Activated CD4-positive, alpha-beta T cell treated with anti-CD3 and anti-CD28 coated beads, Interleukin-10, Interleukin-2, amounts not matched to agents 100 ng/mL and 50 ng/mL, durations not matched to agents 16 hours and 8 hours (primary cell): Measurements from ENCODE around the gene CCSER1.
A peak's percentile ranks its signal among the peaks of the same experiment; 100 is the strongest.

Experiments
- DNase-seq: peaks from one replicate; pipeline ENCODE4 v3.0.0-alpha.2; 2020

Gene CCSER1

DNA sequence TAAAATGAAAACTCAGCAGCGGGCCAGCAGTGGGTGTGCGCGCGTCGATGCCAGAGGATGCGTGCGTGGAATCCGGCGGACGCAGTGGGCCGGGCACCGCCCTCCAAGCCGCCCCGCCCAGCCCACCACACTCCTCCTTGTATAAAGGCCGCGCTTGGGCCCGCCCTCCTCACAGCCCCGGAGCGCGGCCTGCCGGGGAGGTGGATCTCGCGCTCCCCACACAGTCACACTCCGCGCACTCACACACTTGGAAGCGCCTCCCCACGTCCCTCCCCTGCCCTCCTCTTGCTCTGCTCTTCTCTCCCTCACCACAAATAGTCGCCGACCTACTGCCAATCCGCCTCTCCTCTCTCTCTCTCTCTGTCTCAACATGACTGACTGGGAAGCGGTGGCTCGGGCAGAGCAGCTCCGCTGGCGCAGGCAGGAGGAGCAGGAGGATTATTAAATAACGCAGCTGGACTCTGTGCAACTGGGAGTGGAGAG lies at the start of gene CCSER1:
Gene CCSER1 (plus strand): TSS at position 172 of the 483 bp plus-strand sequence.
- DNase-seq: peak; percentile 46

DNA sequence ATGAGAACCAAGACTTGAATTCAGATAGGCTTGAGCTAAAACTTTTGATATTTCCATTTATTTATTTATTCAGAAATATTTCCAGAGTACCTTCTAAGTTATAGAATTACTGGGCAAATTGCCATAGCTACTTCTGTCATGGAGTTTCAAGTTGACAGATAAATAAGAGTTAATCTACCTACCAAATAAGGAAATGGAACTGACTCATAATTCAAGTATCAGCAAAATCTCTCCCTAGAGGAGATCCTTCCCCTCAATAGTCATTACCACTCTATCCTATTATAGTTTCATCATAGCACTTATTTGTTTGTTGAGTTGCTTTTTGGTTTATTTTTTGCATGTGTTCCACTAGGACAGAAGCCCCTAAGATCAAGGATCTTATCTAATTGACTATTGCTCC lies 48.8 kb upstream of the CCSER1 start:
- DNase-seq: peak; percentile 24

DNA sequence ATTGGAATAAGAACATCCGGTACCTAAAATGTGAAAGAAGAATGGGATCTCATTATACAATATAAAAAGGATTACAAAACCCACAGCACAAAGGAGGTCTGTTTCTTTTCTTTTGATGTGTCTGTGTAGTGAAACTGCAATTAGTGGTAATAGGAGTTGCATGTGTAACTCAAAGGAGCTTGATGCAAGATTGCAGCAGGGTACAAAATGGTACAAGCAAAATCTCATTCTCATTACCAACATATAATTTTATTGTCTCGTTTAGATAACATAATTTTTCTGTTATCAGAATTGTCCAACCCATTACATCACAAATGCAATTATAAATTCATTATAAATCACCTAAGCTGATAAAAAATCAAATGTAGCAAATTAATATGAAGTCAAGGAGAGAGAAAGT lies 47.1 kb upstream of the CCSER1 start:
- no peak for DNase-seq

DNA sequence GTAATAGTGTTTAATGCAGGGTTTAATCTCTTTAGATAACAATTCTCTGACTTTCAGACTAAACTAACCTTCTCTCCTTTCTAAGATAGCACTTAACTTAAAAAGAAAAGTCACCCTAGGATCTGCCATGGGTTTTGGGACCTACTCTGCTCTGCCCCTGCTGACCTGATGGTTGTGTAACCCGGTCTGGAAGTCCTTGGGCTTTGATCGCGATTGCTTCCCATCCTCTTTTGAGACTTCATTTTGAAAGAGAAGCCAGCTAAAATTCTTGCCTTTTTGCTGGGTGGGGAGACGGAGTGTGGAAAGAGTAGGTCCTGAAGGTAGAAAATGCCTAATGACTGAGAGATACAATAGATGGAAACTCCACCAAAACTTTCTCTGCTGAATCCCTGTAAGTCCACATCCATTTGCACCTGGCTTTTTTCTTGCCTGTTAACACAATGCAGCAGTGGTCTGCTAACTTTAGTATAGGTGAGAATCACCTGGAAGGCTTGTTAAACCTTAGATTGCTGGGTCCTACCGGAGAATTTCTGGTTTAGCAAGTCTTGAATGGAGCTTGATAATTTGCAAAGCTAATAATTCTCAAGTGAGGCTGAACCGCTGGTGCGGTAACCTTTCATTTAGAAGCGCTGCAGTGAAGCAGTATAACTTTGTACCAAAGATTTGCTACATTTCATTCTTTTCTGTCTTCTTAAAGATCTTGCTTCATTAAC lies 45.6 kb upstream of the CCSER1 start:
- no peak for DNase-seq

DNA sequence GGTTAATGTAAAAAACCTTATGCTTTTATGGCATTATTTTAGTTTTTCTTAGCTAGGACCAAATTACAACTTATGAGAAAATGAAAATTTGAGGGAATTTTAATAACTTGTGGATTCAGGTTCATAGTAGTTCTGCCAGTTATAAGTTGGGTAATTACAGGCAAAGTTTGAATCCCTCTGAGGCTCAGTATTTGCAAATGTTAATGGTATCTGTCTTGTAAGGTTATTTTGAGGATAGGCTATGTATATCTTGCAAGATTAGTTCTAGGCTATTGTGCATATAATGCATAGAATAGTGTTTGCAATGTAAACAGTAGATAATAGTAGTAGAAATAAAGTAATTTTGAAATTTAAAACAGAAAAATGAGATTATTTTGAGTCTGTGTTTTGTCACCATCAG lies 44.7 kb upstream of the CCSER1 start:
- no peak for DNase-seq

DNA sequence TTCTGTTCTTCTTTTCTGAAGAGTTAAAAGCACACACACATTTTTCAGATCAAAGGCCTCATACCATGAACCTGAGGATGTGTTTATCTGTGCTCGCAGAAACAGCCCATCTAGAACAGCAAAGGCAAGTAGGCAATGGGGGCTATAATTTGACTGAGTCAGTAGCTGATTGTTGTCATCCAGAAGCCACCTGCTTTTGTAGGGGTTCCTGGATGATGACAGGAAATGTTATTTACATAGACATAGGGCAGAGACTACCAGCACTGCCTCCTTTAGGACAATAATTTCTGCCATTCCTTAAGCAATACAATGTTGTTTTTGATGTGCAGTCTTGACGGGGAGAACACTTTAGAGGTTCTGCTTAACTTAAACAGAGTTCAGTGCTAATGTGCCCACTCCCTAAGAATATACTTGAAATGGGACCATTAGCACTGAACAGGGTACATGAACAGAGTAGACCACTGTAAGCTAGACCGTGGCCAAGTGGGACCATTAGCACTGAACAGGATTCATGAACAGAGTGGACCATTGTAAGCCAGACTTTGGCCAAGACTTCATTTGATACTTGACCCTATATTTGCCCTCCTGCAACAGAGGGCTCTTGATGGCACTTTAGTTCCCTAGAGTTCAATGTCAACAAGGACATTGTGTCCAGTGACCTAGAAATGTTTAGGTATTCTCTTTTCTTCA lies 42.8 kb upstream of the CCSER1 start:
- DNase-seq: no peak

DNA sequence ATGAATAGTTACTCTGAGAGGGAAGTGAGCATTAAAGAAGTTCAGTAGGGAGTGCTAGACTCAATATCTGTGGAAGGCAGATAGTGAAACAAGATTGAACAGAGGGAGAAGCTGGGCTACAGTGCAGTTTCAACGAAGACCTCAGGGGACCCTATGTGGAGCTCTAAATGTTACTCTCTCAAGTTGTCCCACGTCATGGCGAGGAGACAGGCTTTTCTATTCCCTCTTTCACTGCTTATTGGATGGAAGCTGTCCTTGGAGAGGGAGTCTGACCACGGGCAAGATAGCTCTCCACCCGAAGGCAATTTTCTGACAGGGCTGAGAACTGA lies 42.3 kb upstream of the CCSER1 start:
- DNase-seq: no peak

DNA sequence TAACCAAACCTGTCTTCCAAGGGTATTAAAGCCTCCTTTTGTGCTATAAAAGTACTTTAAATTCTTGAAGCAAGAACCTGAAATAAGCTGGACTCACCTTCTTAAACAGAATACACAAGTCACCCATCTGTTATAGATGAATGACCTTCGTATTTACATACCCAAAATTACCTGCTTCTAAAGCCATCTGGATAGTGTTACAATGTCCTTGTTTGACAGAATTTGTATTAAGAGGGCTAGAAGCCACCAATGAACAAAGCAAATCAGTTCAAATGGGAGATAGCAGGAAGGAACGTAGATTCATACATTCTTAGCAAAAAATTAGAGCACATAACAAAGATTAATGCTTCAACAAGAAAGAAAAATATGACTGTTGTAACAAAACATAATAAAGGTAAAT lies 33.7 kb upstream of the CCSER1 start:
- no peak for DNase-seq

DNA sequence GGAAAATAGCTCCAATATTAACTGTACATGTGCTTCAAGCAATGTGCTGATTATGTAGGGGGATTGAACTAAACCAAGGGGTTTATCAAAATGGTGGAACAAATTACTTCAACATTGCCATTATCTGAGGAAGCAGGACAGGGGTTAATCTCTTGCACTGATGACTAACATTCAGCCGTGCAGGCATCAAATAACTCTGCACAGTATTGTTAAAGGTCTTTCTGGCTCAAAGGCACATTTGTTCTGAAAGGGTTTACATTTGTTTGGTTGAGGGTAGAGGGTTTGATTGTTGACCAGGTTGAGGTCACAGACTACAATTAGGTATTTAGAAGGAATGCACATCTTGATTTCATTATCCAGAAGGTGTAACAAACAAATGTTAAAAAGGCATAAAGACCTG lies 32.2 kb upstream of the CCSER1 start:
- no peak for DNase-seq

DNA sequence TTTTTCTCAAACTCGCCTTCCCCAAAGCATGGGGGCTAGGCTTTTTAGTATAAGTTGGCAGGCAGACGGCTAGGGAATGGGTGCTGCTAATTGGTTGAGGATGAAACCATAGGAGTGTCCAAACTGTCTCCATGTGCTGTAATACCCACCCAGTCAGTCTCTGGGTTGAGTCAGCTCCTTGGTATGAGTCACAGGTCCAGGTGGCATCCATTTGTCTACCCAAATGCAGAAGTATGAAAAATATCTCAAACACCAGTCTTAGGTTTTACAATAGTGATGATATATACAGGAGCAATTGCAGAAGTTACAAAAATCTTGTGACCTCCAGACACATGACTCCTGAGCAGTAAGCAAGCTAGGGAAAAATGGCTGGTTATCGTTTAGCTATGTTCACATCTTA lies 27.4 kb upstream of the CCSER1 start:
- no peak for DNase-seq

DNA sequence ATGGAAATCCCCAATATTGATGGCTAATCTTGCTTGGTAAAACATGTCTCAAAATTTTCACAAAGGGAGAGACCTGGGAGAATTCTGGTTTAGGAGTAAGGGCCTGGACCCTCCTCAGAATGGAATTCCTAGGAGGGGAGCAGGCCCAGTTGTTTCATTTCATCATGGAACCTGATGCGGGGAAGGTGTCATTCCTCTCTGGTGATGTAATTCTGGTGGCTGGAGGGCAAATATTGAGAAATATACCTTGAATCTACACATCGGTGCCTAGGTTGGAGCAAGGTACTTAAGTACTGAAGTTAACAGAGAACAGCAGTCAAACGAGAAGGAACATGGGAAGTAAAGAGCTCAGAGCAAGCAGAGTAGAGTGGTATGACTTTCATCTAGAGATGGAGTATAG lies 23.2 kb upstream of the CCSER1 start:
- no peak for DNase-seq

DNA sequence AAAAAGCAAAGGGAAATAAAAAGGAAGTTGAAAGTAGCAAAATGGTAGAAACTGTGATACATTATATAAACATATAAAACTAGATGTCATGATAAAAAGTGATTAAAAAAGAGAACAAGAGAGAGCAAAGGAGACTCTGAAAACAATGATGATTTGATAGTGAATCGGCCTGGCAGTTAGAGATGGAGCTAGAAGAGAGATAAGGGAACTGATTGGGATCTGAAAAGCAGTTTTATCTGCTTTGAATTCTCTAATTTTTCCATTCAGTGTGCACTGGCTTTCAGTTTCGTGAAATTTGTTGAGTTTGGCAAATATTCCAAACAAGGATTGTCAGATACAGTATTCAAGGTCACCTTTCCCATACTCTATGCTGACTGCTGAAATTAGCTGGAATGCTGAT lies 21.9 kb upstream of the CCSER1 start:
- DNase-seq: no peak

DNA sequence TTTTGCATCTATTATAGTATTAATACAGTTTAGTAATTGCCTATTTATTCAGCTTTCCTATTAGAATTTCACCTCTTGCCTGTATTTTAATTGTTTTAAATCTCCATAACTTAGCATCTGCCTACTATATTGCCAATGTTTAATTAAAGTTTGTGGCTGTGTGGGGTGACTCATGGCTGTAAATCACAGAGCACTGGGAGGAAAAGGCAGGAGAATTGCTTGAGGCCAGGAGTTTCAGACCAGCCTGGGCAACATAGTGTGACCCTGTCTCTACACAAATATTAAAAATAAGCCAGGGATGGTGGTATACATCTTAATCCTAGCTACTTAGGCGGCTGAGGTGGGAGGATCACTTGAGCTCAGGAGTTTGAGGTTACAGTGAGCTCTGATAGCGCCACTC lies 14.5 kb upstream of the CCSER1 start:
- DNase-seq: no peak

DNA sequence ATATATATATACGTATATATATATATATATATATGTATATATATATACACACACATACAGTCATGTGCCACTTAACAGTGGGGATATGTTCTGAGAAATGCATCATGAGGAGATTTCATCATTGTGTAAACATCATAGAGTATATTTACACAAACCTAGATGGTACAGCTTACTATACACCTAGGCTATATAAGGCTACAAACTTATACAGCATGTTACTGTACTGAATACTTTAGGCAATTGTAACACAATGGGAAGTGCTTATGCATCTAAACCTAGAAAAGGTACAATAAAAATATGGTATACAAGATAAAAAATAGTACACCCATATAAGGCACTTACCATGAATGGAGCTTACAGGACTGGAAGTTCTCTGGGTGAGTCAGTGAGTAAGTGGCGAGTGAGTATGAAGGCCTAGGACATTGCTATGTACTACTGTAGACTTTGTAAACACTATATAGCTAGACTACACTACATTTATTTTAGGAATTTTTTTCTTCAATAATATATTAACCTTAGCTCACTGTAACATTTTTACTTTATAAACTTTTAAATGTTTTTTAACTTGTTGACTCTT lies 13.2 kb upstream of the CCSER1 start:
- no peak for DNase-seq

DNA sequence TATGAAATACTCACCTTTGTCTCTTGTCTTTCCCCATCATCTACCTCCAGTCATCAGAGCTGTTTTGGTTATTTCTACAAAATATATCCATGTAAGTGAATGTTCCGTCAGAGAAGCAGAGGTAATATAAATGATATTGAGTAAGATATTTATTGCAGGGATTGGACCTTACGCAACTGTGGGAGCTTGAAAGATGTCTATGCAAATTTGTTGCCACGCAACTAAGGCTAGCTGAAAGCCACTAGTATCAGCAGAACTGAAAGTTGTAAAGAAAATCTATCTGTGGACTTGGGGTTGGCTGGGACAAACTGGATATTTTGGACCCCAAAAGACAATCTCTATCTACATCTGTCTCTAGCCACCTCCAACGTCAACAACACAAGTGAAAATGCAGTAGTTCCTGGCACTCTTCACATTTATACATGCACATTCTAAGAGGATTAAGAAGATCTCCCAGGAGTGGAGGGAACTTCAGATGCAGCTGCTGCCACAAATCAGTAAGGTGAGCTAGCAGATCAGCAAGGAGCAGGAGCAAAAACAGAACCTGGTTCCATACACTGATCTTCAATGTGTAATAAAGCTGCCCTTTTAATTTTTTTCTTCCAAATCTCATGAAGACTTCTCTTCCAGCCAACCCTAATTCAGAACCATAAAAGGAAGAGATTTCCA lies 8.5 kb upstream of the CCSER1 start:
- DNase-seq: no peak

DNA sequence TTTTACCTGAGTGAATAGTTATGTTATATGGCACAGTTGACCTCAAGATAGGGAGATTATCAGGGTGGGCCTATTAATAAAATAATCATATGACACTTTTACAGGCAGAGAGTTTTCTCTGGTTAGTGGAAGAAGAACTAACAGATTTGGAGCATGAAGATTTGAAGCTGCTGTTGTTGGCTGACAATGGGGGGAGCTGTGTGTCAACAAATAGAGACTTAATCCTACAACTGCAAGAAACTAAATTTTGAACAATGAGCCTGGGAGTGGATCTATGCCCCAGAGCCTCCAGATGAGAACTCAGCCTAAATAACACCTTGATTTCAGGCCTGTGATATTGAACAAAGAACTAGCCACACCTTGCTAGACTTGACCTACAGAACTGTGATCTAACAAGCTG lies 7.2 kb upstream of the CCSER1 start:
- no peak for DNase-seq

DNA sequence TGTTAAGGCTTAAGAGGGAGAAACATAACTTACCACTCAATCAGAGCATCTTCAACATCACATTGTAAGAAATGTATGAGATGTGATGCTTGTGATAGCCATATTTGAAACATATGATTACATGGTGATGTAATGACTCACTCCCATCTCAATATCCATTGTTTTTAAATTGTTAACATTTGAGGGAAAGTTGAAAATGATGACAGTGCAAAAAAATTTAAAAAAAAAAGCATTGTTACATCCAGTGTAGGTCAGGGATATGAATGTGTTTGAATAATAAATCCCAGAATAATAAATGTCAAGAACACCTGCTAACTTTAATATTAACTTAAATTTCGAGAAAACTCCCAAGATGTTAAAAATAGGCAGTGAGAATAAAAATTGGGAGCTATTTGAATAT lies 6.4 kb upstream of the CCSER1 start:
- no peak for DNase-seq

DNA sequence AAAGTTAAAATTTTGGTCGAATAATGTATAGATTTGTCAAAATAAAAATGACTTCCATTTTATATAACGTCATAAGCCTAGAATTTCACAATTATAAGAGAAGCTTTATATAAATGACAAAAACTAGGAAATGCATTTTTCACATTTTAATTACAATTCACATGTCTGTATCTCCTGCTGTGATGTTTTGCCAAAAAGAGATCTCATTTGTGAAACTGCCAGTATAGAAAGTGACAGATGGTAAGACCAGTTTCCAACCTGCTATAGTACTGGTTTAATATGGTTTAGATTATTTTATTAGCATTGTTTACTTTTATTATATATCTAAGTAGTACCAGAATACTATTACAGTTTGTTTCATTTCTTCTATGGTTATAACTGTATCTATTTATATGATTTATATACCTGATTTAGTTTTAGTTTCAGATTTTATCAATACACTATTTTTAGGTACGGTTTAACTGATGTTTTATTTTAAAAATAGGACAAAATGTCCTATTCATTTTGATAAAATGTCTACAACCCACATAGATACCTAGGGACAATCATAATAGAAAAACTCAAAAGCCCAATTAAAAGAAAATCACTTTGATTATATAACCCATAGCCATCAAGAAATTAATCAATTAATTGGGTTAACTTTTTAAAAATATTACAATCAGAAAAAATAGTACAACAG lies 5.4 kb upstream of the CCSER1 start:
- no peak for DNase-seq

DNA sequence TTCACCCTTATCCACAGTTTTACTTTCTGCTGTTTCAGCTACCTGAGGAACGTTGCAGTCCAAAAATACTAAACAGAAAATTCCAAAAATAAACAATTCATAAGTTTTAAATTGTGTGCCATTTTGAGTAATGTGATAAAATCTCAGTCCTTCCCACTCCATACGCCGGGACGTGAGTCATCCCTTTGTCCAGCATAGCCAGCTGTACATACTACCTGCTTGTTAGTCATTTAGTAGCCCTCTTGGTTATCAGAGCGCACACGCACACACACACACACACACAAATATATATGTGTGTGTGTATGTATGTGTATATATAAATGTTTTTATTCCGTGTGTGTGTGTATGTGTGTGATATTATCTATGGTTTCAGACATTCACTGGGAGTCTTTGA lies 4.8 kb upstream of the CCSER1 start:
- DNase-seq: no peak

DNA sequence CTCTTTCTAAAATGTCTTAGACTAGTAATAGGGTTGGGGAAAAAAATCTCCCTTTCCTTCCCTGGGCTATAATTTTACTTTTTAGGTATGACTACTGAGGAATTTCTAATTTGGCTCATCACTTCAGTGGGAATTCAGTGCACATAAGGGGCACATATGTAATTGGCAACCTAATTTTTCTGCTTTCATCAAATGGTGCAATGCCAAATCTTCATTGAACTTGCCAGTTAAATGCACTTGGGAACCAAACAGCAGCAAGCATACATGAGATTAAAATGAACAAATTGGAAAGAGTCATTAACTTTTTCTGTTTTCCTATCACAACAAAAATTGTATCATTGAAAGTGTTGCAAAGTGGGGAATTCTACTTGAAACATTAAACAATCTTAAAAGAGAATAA lies 2.9 kb upstream of the CCSER1 start:
- DNase-seq: no peak

DNA sequence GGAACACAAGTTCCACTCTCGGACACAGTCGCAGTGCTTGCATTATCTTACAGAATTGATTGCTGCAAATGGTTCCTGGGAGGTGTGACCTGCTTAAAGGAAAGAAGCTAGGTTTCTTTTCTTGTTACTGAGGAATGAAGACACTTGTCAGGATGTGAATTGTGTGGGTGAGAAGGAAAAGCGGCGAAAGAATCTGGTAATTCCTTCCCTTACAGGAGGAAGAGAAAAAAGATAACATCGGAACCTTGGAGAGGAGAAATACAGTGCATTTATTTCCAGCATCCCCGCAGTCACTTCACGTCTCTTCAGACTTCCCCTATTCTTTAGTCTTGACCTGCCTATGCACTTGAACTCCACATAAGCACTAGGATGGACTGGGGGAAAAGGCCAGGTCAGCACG lies 389 bp upstream of the CCSER1 start:
- DNase-seq: no peak

DNA sequence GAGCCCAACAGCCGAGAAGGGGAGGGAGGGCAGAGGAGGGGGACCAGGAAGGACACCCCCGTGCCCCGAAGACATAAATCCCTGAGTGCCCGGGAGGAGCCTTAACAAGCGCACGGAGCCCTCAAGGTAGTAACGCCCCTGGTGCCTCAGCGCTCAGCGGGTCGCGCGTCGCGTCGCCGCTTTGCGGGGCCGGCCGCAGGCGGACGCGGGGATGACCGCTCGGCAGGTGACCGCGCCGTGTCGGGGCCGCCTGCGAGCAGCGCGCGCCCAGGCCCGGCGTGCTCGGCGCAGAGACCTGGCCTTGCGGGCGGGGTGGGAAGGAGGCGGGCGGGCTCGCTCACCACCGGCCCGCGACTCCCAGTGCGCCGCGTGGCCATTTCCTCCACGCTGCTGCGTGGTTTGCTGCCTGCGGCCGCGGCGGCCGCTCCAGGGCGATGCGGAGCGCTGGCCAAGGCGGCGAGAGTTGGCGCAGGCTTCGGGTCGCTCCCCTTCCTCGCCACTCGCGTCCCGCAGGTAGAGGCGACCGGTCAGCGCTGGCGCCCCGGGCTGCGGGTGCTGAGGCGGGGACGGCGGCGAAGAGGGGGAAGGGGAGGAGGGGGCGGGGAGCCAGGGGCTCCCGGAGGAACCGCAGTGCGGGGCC lies 632 bp downstream of the CCSER1 start:
- DNase-seq: peak; percentile 3

DNA sequence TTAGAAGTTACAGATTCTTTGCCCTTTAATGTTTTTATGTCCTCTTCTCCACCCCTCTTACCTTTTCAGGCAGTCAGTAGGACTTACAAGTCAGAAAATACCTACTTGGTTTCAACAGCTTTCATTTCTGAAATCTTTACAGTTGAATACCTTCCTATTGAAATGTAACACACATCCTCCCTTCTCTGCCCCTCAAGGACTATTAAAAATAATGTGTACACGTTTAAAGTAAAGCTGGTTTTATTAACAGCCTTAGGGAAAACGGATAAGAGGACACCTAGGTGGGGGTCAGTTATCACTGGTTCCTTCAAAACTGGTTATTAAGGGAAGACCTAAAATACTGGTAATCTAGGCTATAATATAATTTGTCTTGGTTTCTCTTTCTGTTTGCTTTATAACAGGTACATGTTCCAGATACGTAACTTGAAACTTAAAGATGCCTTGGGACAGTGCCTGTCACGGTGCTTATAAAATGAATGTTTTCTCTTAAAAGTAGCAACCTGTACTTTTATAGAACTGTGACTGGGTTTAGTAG lies 1.8 kb downstream of the CCSER1 start:
- no peak for DNase-seq
